Left colon (tissue), 2 donors: Measurements from ENCODE around the gene PML. TPM values are rescaled to one million over a fixed set of nuclear protein-coding genes. Genes with fewer than 3 reads are reported as not detected.
A peak's percentile ranks its signal among the peaks of the same experiment; 100 is the strongest.

Experiments used
- ATAC-seq: fragments of 200-7000 bp; cut with Tn5 transposase; one replicate; pipeline ENCODE4 v1.9.1; 2020; ENCODE audit warnings: mild to moderate bottlenecking, moderate library complexity
- DNase-seq, 2 donors: peaks; one replicate each; pipeline ENCODE4 v3.0.0-alpha.2; 2020
- intact Hi-C, 2 donors: fragments of 100-400 bp; cut with DNase I in 1 of 2; cut with micrococcal nuclease in 1 of 2; formaldehyde crosslinking; loops; one replicate each; pipeline versions ENCODE4 v1.11.2 to v1.14.0; 2022; cut with DNase I, micrococcal nuclease
- total RNA-seq, 2 donors: library from RNA; stranded (reverse); fragmentation: NEBNext Ultra II Directional; extraction: Animal tissue kit (Norgen Biotek cat#: 25700); gene quantifications; one replicate each; pipeline ENCODE4 v1.2.1, GENCODE V29; 2021
- donor health status: DM: no; HTN: no; CAD: no.
- donor health status: DM: yes; HTN: yes; CAD: no.

Gene PML
- total RNA-seq, 2 donors from 2014 or later = 26.6 to 28.5 TPM

- intact Hi-C loops = no loop called here
- DNase-seq = no peak
- no peak for ATAC-seq
Observed at GRCh38 chr15:74032606-74033561, 38.4 kb downstream of the PML start.

GRCh38 chr15:74034206-74034755, 39.8 kb downstream of the PML start:
- intact Hi-C loops = no loop called here
- DNase-seq (no peak), ATAC-seq (no peak)

- no peak for DNase-seq
- no peak for ATAC-seq
- intact Hi-C loops = no loop called here
Observed at GRCh38 chr15:74035121-74036017, 40.9 kb downstream of the PML start.

GRCh38 chr15:74036271-74037170, 42.0 kb downstream of the PML start:
- intact Hi-C loops = no loop called here
- peak; percentile 54 to 73 for DNase-seq
- peak; percentile 78 for ATAC-seq

- intact Hi-C loops = no loop called here
- ATAC-seq (no peak), DNase-seq (no peak)
Observed at GRCh38 chr15:74037171-74038117, 42.9 kb downstream of the PML start.

- intact Hi-C loops = no loop called here
- ATAC-seq (no peak), DNase-seq (no peak)
Observed at GRCh38 chr15:74038707-74039655, 44.5 kb downstream of the PML start.

GRCh38 chr15:74039656-74040010, 45.1 kb downstream of the PML start:
- no peak for DNase-seq
- intact Hi-C loops = loop anchor here in 1 of 2 donors (5.0 kb wide), 1 partner anchor 62 kb away; no protein-coding TSS in a partner anchor

GRCh38 chr15:74040109-74040850, 45.8 kb downstream of the PML start:
- no peak for ATAC-seq

More at GRCh38 chr15:74039656-74040010, 45.1 kb downstream of the PML start:
- no peak for ATAC-seq

GRCh38 chr15:74041311-74041756, 46.8 kb downstream of the PML start:
- DNase-seq (no peak), ATAC-seq (no peak)
- intact Hi-C loops = loop anchor here in 1 of 2 donors (5.0 kb wide), 1 partner anchor 64 kb away; no protein-coding TSS in a partner anchor

More at GRCh38 chr15:74040109-74040850, 45.8 kb downstream of the PML start:
- intact Hi-C loops = loop anchor here in 1 of 2 donors (5.0 kb wide), 1 partner anchor 63 kb away; no protein-coding TSS in a partner anchor
- no peak for DNase-seq

GRCh38 chr15:74041777-74042435, 47.4 kb downstream of the PML start:
- intact Hi-C loops = loop anchor here in 1 of 2 donors (5.0 kb wide), 1 partner anchor 65 kb away; no protein-coding TSS in a partner anchor
- peak; percentile 13 for ATAC-seq

GRCh38 chr15:74042603-74043424, 48.3 kb downstream of the PML start:
- DNase-seq (no peak), ATAC-seq (no peak)
- intact Hi-C loops = loop anchor here in 1 of 2 donors (5.0 kb wide), 1 partner anchor 66 kb away; no protein-coding TSS in a partner anchor

More at GRCh38 chr15:74041777-74042435, 47.4 kb downstream of the PML start:
- no peak for DNase-seq

GRCh38 chr15:74043425-74044266, 49.1 kb downstream of the PML start:
- intact Hi-C loops = loop anchor here in 1 of 2 donors (5.0 kb wide), 1 partner anchor 66 kb away; no protein-coding TSS in a partner anchor
- DNase-seq = no peak
- ATAC-seq = no peak
